GM12891 (cell line): ENCODE measurements around the gene ELMOD3.

Experiments used
- POLR2A ChIP-seq: IDR thresholded peaks from 2 replicates; pipeline ENCODE4 v1.6.1; 2011; ENCODE audit warnings: low read depth, low read length, control low read depth
- TAF1 ChIP-seq: IDR thresholded peaks from 2 replicates; pipeline ENCODE4 v1.6.1; 2011; ENCODE audit warnings: low read depth, low read length, control low read depth

DNA sequence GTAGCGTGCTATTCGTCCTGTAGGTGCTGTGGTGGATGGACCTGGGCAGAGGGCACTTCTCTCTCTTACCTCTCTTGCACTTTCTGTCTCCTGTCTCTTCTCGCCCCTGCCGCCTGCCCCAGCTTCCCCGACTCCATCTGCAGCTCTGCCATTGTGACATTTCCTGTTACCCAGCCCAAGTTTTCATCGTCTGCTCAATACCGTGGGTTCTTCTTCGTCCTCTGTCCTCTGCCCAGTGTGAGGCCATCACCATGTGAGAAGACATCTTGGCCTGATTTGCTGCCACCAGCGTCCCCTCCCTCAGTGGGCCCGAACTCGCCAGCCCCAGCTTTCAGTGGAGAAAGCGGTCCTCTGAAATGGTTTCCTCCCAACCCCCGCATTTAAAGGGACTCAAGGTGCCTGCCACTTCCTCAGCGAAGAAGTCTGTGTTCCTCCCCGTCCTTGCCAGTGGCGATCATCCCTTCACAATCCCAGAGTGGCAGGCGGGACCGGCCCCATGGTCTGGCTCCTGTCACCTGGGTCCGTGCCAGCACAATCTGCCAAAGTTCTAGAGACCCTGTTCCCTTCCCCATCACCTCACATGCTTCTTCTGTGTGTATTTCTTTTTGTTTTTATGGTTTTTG is 44.8 kb upstream of the ELMOD3 start:
- TF ChIP-seq POLR2A (no peak), TAF1 (no peak)
